Neural cell (in vitro differentiated cells): Measurements from ENCODE around the gene DCUN1D2. TPM values are rescaled to one million over a fixed set of nuclear protein-coding genes. Genes with fewer than 3 reads are reported as not detected.

Source experiments
- H2AFZ ChIP-seq: fragments of 200-600, 300-800 bp; sonication (generic), shearing (Covaris generic); 2 replicates; pipeline ENCODE4 v1.6.0; 2014; ENCODE audit warnings: low read depth, mild to moderate bottlenecking, antibody characterized with exemption, low read length, moderate library complexity
- H3F3A ChIP-seq: fragments of 200-600 bp; shearing (Covaris generic); 2 replicates; pipeline ENCODE4 v1.6.1; 2016; ENCODE audit warnings: mild to moderate bottlenecking, moderate library complexity, mixed read lengths, antibody characterized with exemption, low read length; ENCODE audit not compliant: insufficient read depth, poor library complexity, severe bottlenecking
- H3K27ac ChIP-seq: fragments of 200-600, 300-800 bp; sonication (generic), shearing (Covaris generic); 2 replicates; pipeline ENCODE4 v1.5.1; 2014; ENCODE audit warnings: mild to moderate bottlenecking, low read length, moderate library complexity
- H3K27me3 ChIP-seq: fragments of 300-800, 200-600 bp; sonication (generic), shearing (Covaris generic); 2 replicates; pipeline ENCODE4 v1.6.0; 2014; ENCODE audit warnings: mild to moderate bottlenecking, low read depth, low read length, moderate library complexity; ENCODE audit not compliant: insufficient read depth
- H3K36me3 ChIP-seq: fragments of 300-800, 200-600 bp; sonication (generic), shearing (Covaris generic); 2 replicates; pipeline ENCODE4 v1.5.1; 2014; ENCODE audit warnings: mild to moderate bottlenecking, antibody characterized with exemption, low read length, moderate library complexity; ENCODE audit not compliant: insufficient read depth
- H3K4me2 ChIP-seq: fragments of 300-800, 200-600 bp; sonication (generic), shearing (Covaris generic); 2 replicates; pipeline ENCODE4 v1.6.0; 2014; ENCODE audit warnings: mild to moderate bottlenecking, low read length
- H3K4me3 ChIP-seq: fragments of 300-800, 200-600 bp; sonication (generic), shearing (Covaris generic); 2 replicates; pipeline ENCODE4 v1.5.1; 2014; ENCODE audit warnings: mild to moderate bottlenecking, low read length, moderate library complexity
- H3K79me2 ChIP-seq: fragments of 200-600 bp; shearing (Covaris generic); replicated peaks from 2 replicates; pipeline ENCODE4 v1.6.0; 2014; ENCODE audit warnings: mild to moderate bottlenecking, low read length, moderate library complexity; ENCODE audit not compliant: insufficient read depth
- H3K9ac ChIP-seq: fragments of 300-800, 200-600 bp; sonication (generic), shearing (Covaris generic); 2 replicates; pipeline ENCODE4 v1.6.1; 2016; ENCODE audit warnings: mild to moderate bottlenecking, low read length, mixed read lengths
- H3K9me2 ChIP-seq: fragments of 200-600 bp; shearing (Covaris generic); 2 replicates; pipeline ENCODE4 v1.6.1; 2016; ENCODE audit warnings: mild to moderate bottlenecking, low read length, mixed read lengths; ENCODE audit not compliant: insufficient read depth
- H3K9me3 ChIP-seq: fragments of 200-600, 300-800 bp; sonication (generic), shearing (Covaris generic); 2 replicates; pipeline ENCODE4 v1.6.1; 2016; ENCODE audit warnings: mild to moderate bottlenecking, mixed run types, low read length, moderate library complexity, mixed read lengths
- H4K20me1 ChIP-seq: fragments of 200-600 bp; shearing (Covaris generic); 2 replicates; pipeline ENCODE4 v1.6.1; 2016; ENCODE audit warnings: mild to moderate bottlenecking, mixed run types; ENCODE audit not compliant: insufficient read depth
- CTCF ChIP-seq: fragments of 450-650 bp; IDR thresholded peaks from 2 replicates; pipeline ENCODE4 v1.5.1; 2014; ENCODE audit warnings: antibody characterized with exemption, mild to moderate bottlenecking, moderate library complexity; ENCODE audit not compliant: poor library complexity, severe bottlenecking
- EP300 ChIP-seq: fragments of 450-650 bp; conservative IDR thresholded peaks from 2 replicates; pipeline ENCODE4 v1.6.1; 2014; ENCODE audit warnings: antibody characterized with exemption, mild to moderate bottlenecking, moderate library complexity; ENCODE audit not compliant: poor library complexity, severe bottlenecking
- EZH2 ChIP-seq: fragments of 200-600, 300-800 bp; shearing (Covaris generic), sonication (generic); IDR thresholded peaks from 2 replicates; pipeline ENCODE4 v1.6.1; 2014; ENCODE audit warnings: antibody characterized with exemption, low read length, borderline replicate concordance, mild to moderate bottlenecking; ENCODE audit not compliant: insufficient read depth, poor library complexity, severe bottlenecking
- MXI1 ChIP-seq: fragments of 450-650 bp; conservative IDR thresholded peaks from 2 replicates; pipeline ENCODE4 v1.6.1; 2014; ENCODE audit warnings: antibody characterized with exemption, mild to moderate bottlenecking; ENCODE audit not compliant: poor library complexity, severe bottlenecking
- POLR2AphosphoS5 ChIP-seq: IDR thresholded peaks from 2 replicates; pipeline ENCODE4 v1.6.1; 2012
- RAD21 ChIP-seq: fragments of 450-650 bp; conservative IDR thresholded peaks from 2 replicates; pipeline ENCODE4 v1.6.1; 2014; ENCODE audit warnings: antibody characterized with exemption, mild to moderate bottlenecking, moderate library complexity
- REST ChIP-seq: IDR thresholded peaks from 2 replicates; pipeline ENCODE4 v1.6.1; 2012; ENCODE audit warnings: borderline replicate concordance
- SMC3 ChIP-seq: fragments of 450-650 bp; conservative IDR thresholded peaks from 2 replicates; pipeline ENCODE4 v1.6.1; 2014; ENCODE audit warnings: antibody characterized with exemption, mild to moderate bottlenecking, moderate library complexity; ENCODE audit not compliant: poor library complexity
- TAF1 ChIP-seq: IDR thresholded peaks from 2 replicates; pipeline ENCODE4 v1.6.1; 2012; ENCODE audit warnings: low read depth
- polyA plus RNA-seq: library from polyadenylated mRNA; depleted of rRNA; stranded (reverse); fragments of >200 nt; gene quantifications from 2 replicates; pipeline ENCODE4 v1.2.3, GENCODE V29; 2014

The DCUN1D2 gene
- polyA plus RNA-seq, 1 donor from 2014 or later, result 55.9 TPM

- H3K27ac ChIP-seq, result no peak overlapping the region
- H4K20me1 ChIP-seq, result no peaks in the 10 kb centered on the region
- H3K4me3 ChIP-seq, result no peak overlapping the region
- no peak overlapping the region for H2AFZ ChIP-seq
- no peak overlapping the region for H3K4me2 ChIP-seq
- H3F3A ChIP-seq, result peaks cover 8% of the 10 kb centered on the region
- H3K9me2 ChIP-seq, result no peaks in the 10 kb centered on the region
- no peak overlapping the region for H3K9ac ChIP-seq
- no peaks in the 10 kb centered on the region for H3K9me3 ChIP-seq
- TF ChIP-seq TAF1, result no peak
- TF ChIP-seq EZH2, result no peak
- TF ChIP-seq RAD21, result no peak
- TF ChIP-seq SMC3, result no peak
- no peak for TF ChIP-seq POLR2AphosphoS5
- TF ChIP-seq EP300, result no peak
- H3K27me3 ChIP-seq, result no peaks in the 10 kb centered on the region
- no peaks in the 10 kb centered on the region for H3K36me3 ChIP-seq
- H3K79me2 ChIP-seq, result peaks cover 61% of the 10 kb centered on the region
These were observed 3.8 kb downstream of the DCUN1D2 start for GRCh38 chr13:113486698-113487097.

- no peak overlapping the region for H3K9ac ChIP-seq
- no peak overlapping the region for H3K4me2 ChIP-seq
- no peaks in the 10 kb centered on the region for H4K20me1 ChIP-seq
- no peak for TF ChIP-seq MXI1
- no peak for TF ChIP-seq EP300
- no peak for TF ChIP-seq TAF1
- no peak for TF ChIP-seq RAD21
- no peak for TF ChIP-seq POLR2AphosphoS5
- no peak for TF ChIP-seq EZH2
- no peak for TF ChIP-seq SMC3
- no peak for TF ChIP-seq REST
- TF ChIP-seq CTCF, result no peak
- no peak overlapping the region for H3K27ac ChIP-seq
- no peak overlapping the region for H3K4me3 ChIP-seq
- H3K9me2 ChIP-seq, result no peaks in the 10 kb centered on the region
- H3F3A ChIP-seq, result peaks cover 8% of the 10 kb centered on the region
- no peaks in the 10 kb centered on the region for H3K27me3 ChIP-seq
- no peaks in the 10 kb centered on the region for H3K9me3 ChIP-seq
- no peak overlapping the region for H2AFZ ChIP-seq
- H3K36me3 ChIP-seq, result no peaks in the 10 kb centered on the region
- peaks cover 65% of the 10 kb centered on the region for H3K79me2 ChIP-seq
These were observed 5.0 kb downstream of the DCUN1D2 start for GRCh38 chr13:113485545-113485944.
